Memory B cell (primary cell): ENCODE results near the gene ARL10.

Experiments
- ATAC-seq: fragments of 150-1000 bp; cut with Tn5 transposase; 2 replicates; pipeline ENCODE4 v1.10.0; 2021; ENCODE audit warnings: low read depth, mild to moderate bottlenecking, moderate library complexity
- DNase-seq, 2 donors: peaks; one replicate each; pipeline ENCODE4 v3.0.0; 2022; ENCODE audit warnings: low spot score in 2 of 2
- H3K27ac Mint-ChIP-seq: one replicate; pipeline ENCODE4 v1.8.0; 2022; ENCODE audit warnings: mild to moderate bottlenecking, moderate library complexity, mixed read lengths
- H3K27me3 Mint-ChIP-seq: one replicate; pipeline ENCODE4 v1.8.0; 2022; ENCODE audit warnings: mixed read lengths
- H3K36me3 Mint-ChIP-seq: one replicate; pipeline ENCODE4 v1.8.0; 2022; ENCODE audit warnings: mild to moderate bottlenecking, mixed read lengths
- H3K4me1 Mint-ChIP-seq: one replicate; pipeline ENCODE4 v1.8.0; 2022; ENCODE audit warnings: mixed read lengths
- H3K4me3 Mint-ChIP-seq: one replicate; pipeline ENCODE4 v1.8.0; 2022; ENCODE audit warnings: mild to moderate bottlenecking, moderate library complexity, mixed read lengths
- H3K9me3 Mint-ChIP-seq: one replicate; pipeline ENCODE4 v1.8.0; 2022; ENCODE audit warnings: mixed read lengths

ARL10 gene

GRCh38 chr5:176365351-176366231 is at the start of gene ARL10:
TSS of gene ARL10 (plus strand) at chr5:176365487. CDS start at chr5:176365564, 77 bp downstream.
- H3K9me3 Mint-ChIP-seq = no peaks in the 10 kb centered on the region
- peak within 1 kb of the TSS; percentile 79 for H3K4me3 Mint-ChIP-seq
- peaks cover 12% of the 10 kb centered on the region for H3K4me1 Mint-ChIP-seq
- H3K27ac Mint-ChIP-seq = no peak within 1 kb of the TSS
- ATAC-seq (peak; percentile 17), DNase-seq (peak in 1 of 2 donors; percentile 53)
- H3K36me3 Mint-ChIP-seq = peaks cover 7% of the 10 kb centered on the region
- H3K27me3 Mint-ChIP-seq = no peaks in the 10 kb centered on the region

- Mint-ChIP-seq H3K27ac (peak overlapping the region; percentile 28), H3K9me3 (no peaks in the 10 kb centered on the region), H3K4me3 (no peak overlapping the region), H3K27me3 (no peaks in the 10 kb centered on the region), H3K4me1 (no peaks in the 10 kb centered on the region), H3K36me3 (peaks cover 30% of the 10 kb centered on the region)
- no peak for DNase-seq
- no peak for ATAC-seq
Observed at GRCh38 chr5:176317534-176318374, 47.5 kb upstream of the ARL10 start.

DNA sequence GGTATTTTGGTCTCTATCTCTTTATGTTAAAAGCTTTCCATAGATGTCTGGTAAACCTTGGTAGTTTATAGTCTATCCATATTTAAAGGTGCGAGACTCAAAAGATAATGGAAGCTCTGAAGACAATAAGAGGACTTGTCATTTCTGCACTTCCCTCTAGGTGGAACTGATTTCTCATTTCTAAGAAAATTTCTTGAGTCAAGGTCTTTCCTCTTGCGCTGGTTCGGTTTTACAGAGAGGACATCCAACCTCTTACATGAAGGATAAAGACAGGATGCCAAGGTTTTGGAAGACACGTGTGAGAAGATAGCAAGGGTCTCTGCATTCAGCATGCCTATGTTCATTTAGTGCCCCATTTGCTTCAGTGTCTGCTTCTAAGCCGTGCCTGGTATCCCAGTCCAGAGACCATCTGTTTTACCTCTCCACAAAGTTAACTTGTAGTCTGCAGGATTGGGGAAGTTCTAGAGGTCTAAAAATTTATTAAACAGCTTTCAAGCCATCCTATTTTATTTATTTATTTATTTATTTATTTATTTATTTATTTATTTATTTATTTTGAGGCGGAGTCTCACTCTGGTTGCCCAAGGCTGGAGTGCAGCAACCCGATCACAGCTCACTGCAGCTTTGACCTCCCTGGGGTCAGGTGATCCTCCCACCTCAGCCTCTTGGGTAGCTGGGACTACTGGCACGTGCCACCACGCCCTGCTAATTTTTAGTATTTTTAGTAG is 45.3 kb upstream of the ARL10 start:
- Mint-ChIP-seq H3K36me3 (peaks cover 25% of the 10 kb centered on the region), H3K4me1 (no peaks in the 10 kb centered on the region), H3K4me3 (no peak overlapping the region), H3K27ac (no peak overlapping the region), H3K9me3 (no peaks in the 10 kb centered on the region), H3K27me3 (no peaks in the 10 kb centered on the region)
- no peak for ATAC-seq
- DNase-seq = no peak

- DNase-seq (no peak), ATAC-seq (no peak)
- Mint-ChIP-seq H3K36me3 (peaks cover 19% of the 10 kb centered on the region), H3K9me3 (no peaks in the 10 kb centered on the region), H3K4me1 (no peaks in the 10 kb centered on the region), H3K27ac (no peak overlapping the region), H3K27me3 (no peaks in the 10 kb centered on the region), H3K4me3 (no peak overlapping the region)
Observed at GRCh38 chr5:176320577-176320976, 44.7 kb upstream of the ARL10 start.

DNA sequence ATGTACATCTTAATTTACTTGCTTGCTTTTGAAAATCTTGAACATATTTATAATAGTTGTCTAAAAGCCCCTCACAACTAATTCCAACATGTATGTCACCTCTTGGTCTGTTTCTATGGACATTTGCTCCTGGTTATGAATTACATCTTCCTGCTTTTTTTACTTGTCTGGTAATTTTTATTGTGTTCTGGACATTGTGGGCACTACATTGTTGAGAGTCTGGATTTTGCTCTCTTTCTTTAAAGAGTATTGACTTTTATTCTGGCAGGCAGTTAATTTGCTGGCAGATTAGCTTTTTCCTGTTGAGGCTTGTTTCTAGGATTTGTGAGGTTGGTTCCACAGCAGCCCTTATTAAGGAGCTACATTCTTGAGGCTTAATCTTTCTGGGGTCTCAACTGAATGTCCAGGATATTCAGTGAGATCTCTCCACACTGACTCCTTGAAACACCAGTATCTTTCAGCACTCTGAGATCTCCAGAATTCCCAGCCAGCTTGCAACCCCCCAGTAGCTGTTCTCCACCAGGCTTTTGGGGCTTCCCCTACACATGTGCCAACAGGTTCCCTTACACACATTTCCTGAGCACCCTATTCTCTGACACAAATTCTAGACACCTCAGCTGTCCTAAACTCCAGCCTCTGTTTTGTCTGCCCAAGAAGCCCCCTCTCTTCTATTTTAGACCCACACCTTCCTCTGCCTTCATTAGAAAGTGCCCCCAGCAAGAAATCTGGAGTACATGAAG is 31.1 kb upstream of the ARL10 start:
- peaks cover 37% of the 10 kb centered on the region for H3K36me3 Mint-ChIP-seq
- no peak overlapping the region for H3K4me3 Mint-ChIP-seq
- ATAC-seq (no peak), DNase-seq (no peak)
- peaks cover 5% of the 10 kb centered on the region for H3K9me3 Mint-ChIP-seq
- H3K4me1 Mint-ChIP-seq = no peaks in the 10 kb centered on the region
- H3K27ac Mint-ChIP-seq = peak overlapping the region; percentile 54
- H3K27me3 Mint-ChIP-seq = no peaks in the 10 kb centered on the region

- no peaks in the 10 kb centered on the region for H3K27me3 Mint-ChIP-seq
- H3K36me3 Mint-ChIP-seq = peaks cover 33% of the 10 kb centered on the region
- peaks cover 5% of the 10 kb centered on the region for H3K9me3 Mint-ChIP-seq
- no peak for ATAC-seq
- no peak overlapping the region for H3K4me3 Mint-ChIP-seq
- no peak for DNase-seq
- H3K27ac Mint-ChIP-seq = peak overlapping the region; percentile 72
- no peaks in the 10 kb centered on the region for H3K4me1 Mint-ChIP-seq
Observed at GRCh38 chr5:176337913-176338312, 27.4 kb upstream of the ARL10 start.

DNA sequence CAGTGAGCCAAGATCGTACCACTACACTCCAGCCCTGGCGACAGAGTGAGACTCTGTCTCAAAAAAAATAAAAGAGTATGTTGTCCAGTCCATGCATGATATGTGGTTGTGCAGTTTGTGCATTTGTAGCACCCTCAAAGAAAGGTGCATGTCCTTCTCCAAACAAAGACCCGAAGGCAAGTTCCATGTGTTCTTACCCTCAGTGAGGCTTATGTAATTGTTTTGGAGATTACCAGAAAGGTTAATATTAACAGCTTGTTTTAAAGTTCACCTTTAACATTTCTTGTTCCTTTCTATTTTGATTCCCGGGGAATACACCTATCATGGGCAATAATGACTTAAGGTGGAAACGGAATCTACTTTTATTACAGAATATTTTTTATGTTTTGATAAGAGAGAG is 26.0 kb upstream of the ARL10 start:
- no peaks in the 10 kb centered on the region for H3K27me3 Mint-ChIP-seq
- H3K9me3 Mint-ChIP-seq = no peaks in the 10 kb centered on the region
- peaks cover 26% of the 10 kb centered on the region for H3K36me3 Mint-ChIP-seq
- H3K4me3 Mint-ChIP-seq = no peak overlapping the region
- H3K27ac Mint-ChIP-seq = no peak overlapping the region
- ATAC-seq = no peak
- no peak for DNase-seq
- H3K4me1 Mint-ChIP-seq = no peaks in the 10 kb centered on the region

GRCh38 chr5:176341325-176342157 is 23.7 kb upstream of the ARL10 start:
- no peak for ATAC-seq

GRCh38 chr5:176342158-176342483 is 23.2 kb upstream of the ARL10 start:
- H3K4me3 Mint-ChIP-seq = no peak overlapping the region
- H3K4me1 Mint-ChIP-seq = no peaks in the 10 kb centered on the region
- H3K9me3 Mint-ChIP-seq = no peaks in the 10 kb centered on the region
- peaks cover 17% of the 10 kb centered on the region for H3K36me3 Mint-ChIP-seq
- ATAC-seq (no peak), DNase-seq (no peak)
- H3K27ac Mint-ChIP-seq = no peak overlapping the region
- H3K27me3 Mint-ChIP-seq = no peaks in the 10 kb centered on the region

More at GRCh38 chr5:176341325-176342157, 23.7 kb upstream of the ARL10 start:
- no peaks in the 10 kb centered on the region for H3K4me1 Mint-ChIP-seq
- H3K4me3 Mint-ChIP-seq = no peak overlapping the region
- no peak for DNase-seq
- H3K27ac Mint-ChIP-seq = peak overlapping the region; percentile 54
- peaks cover 23% of the 10 kb centered on the region for H3K36me3 Mint-ChIP-seq
- H3K27me3 Mint-ChIP-seq = no peaks in the 10 kb centered on the region
- H3K9me3 Mint-ChIP-seq = no peaks in the 10 kb centered on the region

- H3K27ac Mint-ChIP-seq = peak overlapping the region; percentile 48
- ATAC-seq (no peak), DNase-seq (no peak)
- H3K4me1 Mint-ChIP-seq = no peaks in the 10 kb centered on the region
- H3K4me3 Mint-ChIP-seq = no peak overlapping the region
- no peaks in the 10 kb centered on the region for H3K9me3 Mint-ChIP-seq
- no peaks in the 10 kb centered on the region for H3K27me3 Mint-ChIP-seq
- peaks cover 12% of the 10 kb centered on the region for H3K36me3 Mint-ChIP-seq
Observed at GRCh38 chr5:176342766-176343458, 22.4 kb upstream of the ARL10 start.

GRCh38 chr5:176350416-176350815 is 14.9 kb upstream of the ARL10 start:
- Mint-ChIP-seq H3K36me3 (peaks cover 40% of the 10 kb centered on the region), H3K9me3 (no peaks in the 10 kb centered on the region), H3K27ac (peak overlapping the region; percentile 74), H3K4me3 (no peak overlapping the region), H3K27me3 (no peaks in the 10 kb centered on the region), H3K4me1 (peaks cover 9% of the 10 kb centered on the region)
- DNase-seq (no peak), ATAC-seq (no peak)

DNA sequence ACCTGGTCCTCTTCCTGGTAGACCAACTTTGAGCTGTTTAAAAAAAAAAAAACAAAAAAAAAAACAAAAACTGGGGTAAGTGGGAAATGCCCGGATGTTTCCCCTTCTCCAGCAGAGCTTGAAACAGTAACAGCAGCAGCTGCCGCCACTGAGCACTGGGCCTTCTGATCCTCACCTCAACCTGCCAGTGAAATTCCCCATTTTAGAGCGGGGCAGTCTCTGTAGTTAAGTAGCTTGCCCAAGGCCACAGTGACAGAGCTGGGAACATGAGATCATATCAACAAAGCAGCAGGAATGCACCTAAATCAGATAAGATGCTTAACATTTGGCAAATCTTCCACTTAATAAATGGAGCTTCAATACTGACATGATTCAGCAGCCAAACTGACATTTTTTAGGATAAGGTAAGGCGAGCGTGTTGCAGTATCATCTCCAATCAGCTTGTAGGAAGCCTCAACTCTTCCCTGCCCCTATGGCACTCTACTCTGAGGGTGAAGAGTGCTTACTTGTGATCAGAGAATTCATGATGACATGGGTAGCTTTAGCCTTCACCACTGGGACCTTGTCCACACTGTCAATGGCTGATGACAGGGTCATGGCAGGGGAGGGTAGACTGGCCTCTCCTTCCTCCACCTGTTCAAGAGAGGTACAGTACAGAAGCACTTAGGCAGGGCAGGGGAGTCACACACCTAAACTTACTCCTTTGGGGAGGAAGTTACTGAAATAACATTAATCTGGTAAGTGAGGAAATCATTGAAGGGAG is 13.0 kb upstream of the ARL10 start:
- Mint-ChIP-seq H3K36me3 (peaks cover 39% of the 10 kb centered on the region), H3K9me3 (no peaks in the 10 kb centered on the region), H3K4me3 (no peak overlapping the region), H3K27me3 (no peaks in the 10 kb centered on the region), H3K27ac (peak overlapping the region; percentile 22), H3K4me1 (peaks cover 10% of the 10 kb centered on the region)
- ATAC-seq = no peak
- DNase-seq = no peak
